GM23248 (cell line): ENCODE data around the gene GSDME.

Experiments used
- EZH2 ChIP-seq: fragments of 200-600 bp; sonication (generic); IDR thresholded peaks from 2 replicates; pipeline ENCODE4 v1.6.1; 2018; ENCODE audit warnings: antibody characterized with exemption, mild to moderate bottlenecking; ENCODE audit not compliant: insufficient read depth, poor library complexity, severe bottlenecking
- EZH2phosphoT487 ChIP-seq: fragments of 200-600 bp; sonication (generic); IDR thresholded peaks from 2 replicates; pipeline ENCODE4 v1.6.1; 2018; ENCODE audit warnings: antibody characterized with exemption, moderate library complexity, mild to moderate bottlenecking, low read depth; ENCODE audit not compliant: insufficient read depth

DNA sequence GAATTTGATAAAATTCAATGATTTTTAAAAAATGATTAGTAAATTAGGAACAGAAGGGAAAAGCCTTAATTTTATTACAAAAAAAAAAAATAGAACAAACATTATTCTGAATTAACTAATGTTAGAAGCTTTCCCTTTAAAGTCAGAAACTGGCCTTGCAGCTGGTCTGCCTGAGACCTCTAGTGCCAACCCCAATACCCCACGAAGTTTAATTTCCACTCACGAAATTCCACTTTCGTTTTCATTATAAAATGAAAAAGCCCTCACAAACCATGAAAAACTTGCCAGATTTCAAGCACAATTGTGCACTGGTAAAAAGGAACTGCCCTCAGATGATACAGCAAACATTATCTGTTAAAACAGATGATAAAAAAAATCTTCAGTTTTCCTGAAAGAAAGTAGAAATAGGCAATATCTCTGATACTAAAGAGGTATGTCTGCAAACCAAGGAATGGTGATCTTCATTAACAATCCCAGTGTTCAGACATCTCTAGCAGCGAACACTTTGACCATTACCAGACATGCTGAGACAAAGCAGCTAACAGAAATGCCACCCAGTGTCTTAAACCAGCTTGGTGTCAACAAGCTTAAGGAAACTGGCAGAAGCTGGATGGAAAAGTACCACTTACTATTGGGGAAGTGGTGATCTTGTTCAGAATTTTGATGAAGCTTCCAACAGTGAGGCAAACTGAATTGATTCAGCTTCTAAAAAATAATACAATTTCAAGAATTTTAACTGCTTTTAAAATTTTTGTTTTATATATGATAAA lies 103.8 kb downstream of the GSDME start:
- no peak for TF ChIP-seq EZH2
- no peak for TF ChIP-seq EZH2phosphoT487
